HG03025 (cell line): ENCODE measurements around the gene SLC39A11.
"Not testable (repeated sequence)": the region's sequence is repeated elsewhere in the genome, so short reads cannot be mapped to it uniquely, and the experiment has no call there.

Experiments used
- ATAC-seq: cut with Tn5 transposase; IDR thresholded peaks from one replicate; pipeline ENCODE4 v1.9.1; 2021; ENCODE audit warnings: mild to moderate bottlenecking, moderate library complexity; ENCODE audit not compliant: unreplicated experiment, low FRiP score

Gene SLC39A11

DNA sequence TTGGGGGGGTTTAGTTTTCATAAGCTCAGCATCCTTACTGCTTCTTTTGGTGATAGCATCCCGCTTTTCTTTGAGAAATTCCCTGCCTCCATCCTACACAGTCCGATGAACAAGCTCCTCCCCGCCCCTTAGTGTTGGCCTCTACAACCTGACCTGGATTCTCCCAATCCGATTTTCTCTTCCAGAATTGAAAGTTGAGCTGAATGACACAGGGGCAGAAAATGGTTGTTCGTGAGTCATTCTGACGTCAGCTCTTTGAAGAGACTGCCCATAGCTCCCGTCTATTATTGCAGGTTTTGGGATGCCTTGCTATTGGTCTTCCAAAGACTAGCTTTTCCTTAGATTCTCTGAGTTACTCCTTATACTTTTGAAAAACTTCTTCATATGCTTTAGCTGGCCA, 279.7 kb downstream of the SLC39A11 start:
- ATAC-seq, result no peak

DNA sequence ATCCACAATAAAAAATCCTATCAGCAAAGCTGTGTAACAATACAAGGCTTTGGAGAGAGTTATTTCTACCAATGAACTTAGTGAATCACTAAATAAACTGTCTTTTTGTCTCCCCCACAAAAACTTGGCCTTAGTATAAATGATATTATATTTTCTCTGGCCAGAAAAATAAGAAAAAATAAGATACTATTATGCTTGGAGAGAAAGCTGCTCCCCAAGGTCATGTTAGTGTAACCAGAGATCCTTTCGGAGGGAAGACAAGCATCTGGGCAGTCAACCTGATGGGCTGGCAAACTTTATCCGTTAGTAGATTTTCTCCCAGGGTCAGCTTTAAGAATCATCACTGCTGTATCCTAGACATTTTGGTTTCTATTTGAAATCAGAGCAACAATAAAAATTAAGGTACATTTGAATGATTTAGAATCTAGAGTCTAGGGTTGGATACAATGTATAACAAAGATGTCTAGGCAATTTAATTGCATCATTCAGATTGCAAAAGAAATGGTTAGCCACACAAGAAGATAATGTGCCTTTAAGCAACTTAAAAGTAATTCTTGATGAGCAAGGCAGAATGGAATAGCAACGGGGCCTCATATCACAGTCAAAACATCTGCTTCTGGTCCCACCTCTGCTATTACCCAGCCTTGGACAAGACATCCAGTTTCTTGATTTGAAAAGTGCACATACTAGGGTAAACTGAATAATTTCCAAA, 280.4 kb downstream of the SLC39A11 start:
- ATAC-seq, result no peak

DNA sequence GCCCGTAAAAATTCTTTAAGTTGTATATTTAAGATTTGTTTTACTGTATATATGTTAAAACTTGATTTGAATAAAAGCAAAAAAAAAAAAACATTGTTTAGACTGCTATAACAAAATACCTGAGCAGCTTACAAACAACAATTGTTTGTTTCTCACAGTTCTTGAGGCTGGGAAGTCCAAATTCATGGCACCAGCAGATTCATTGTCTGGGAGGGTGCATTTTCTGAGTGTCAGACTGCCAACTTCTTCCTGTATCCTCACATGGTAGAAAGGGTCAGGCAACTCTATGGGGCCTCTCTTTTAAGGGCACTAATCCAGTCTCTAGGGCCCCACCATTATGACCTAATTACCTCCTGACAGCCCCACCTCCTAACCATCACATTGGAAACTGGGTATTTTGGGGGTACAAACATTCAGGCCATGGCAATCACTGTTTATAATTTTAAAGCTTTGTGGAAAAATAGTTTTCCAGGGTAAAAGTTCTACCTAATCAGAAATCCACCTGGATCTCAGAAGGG, 281.4 kb downstream of the SLC39A11 start:
- ATAC-seq, result no peak

DNA sequence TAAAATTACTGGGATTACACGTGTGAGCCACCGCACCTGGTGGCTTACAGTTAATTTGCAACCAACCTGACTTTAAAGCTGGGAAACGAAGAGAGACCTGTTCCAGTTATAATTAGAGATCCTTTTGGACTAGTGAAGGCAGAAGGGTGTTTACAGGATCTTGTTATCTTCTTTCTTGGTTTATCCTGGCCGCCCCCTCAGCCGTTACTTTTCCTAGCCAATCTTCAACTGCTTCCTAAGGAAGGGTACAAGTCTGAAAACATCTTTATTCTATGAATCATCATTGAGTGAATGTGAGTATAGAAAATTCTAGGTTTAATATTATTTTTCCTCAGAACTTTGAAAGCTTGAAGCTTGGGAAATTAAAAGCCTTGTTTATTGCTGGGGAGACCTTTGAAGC, 286.5 kb downstream of the SLC39A11 start:
- ATAC-seq, result no peak

DNA sequence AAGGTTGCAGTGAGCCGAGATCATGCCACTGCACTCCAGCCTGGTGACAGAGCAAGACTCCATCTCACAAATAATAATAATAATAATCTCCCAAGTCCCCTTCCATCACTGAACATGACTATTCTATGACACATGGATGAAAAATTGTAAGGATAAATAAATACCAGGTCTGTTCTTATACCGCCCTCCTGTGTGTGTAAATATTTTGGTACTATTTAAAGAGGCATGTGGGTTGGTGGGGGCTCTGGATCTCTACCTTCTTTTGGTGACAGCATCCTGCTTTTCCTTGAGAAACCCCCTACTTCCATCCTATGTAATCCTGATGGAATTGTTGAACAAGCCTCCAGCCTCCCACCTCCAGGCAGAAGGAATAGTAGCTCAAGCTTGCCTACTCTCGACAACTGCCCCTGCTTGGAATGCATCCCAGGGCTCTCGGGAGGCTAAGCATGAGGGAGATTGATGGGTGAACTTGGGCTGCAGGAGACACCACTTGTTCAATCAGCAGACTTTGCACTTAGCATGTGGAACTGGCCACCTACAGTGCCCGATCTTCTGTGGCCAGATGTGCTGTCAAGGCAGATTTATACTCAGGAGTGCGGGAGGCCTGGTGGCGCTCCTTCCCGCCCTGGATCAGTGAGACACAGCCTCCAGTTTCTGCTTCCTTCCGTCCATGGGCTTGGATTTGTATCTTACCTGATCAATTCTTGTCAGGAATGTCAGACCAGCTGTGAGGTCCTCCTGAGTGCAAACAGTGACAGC, 287.4 kb downstream of the SLC39A11 start:
- ATAC-seq, result no peak

DNA sequence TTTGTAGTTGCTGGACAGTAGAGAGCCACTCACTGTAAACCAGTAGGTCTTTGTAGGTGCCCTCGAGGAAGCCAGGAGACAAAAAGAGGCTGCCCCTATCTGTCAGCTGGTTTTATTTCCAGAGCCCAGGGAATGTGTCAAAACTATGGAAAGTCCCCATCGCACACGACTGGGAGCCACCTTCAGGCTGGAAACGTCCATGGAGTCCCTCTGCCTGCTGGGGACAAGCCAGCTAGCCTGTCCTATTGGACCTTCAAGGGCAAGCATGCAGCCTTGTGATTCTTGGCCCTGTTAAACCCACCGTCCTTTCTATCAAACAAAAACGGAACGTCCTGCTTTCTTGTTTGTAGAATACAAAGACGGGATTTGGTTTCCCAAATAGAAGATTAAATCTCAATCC, 289.8 kb downstream of the SLC39A11 start:
- ATAC-seq, result no peak

DNA sequence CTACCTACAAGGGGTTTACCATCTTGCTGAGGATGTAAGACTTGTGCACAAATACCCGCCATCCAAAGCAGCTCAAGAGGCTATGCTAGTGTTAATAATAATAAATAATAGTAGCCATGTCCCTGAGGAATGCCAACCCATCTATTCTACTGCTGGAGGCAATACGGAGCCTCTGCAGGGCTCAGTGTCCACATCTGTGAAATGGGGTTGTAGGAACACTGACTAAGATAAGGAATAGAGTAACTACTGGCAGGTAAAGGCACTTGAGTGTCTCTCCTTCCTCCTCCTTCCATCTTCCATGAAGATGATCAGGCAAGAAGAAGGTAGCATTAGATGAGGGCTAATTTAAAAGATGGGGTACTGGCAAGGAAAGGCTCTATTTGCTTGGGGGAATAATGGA, 295.3 kb downstream of the SLC39A11 start:
- no peak for ATAC-seq

DNA sequence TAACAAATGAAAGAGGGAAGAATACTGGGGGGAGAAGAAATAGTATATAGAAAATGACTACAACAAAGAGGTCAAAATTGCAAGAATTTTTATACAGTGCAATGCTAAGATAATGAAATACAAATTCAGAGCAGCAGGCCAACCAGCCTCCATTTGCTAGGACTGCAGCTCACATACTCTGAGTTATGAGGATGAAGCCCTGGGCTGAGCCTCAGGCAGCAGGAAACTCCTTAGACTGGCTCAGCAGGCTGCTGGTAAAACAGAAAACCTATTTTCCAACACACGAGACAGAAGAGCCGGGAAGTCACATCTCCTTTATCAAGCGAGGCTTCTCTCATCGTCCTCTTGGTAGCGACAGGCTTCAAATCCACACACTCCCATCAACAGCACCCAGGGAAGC, 296.5 kb downstream of the SLC39A11 start:
- ATAC-seq, result no peak

DNA sequence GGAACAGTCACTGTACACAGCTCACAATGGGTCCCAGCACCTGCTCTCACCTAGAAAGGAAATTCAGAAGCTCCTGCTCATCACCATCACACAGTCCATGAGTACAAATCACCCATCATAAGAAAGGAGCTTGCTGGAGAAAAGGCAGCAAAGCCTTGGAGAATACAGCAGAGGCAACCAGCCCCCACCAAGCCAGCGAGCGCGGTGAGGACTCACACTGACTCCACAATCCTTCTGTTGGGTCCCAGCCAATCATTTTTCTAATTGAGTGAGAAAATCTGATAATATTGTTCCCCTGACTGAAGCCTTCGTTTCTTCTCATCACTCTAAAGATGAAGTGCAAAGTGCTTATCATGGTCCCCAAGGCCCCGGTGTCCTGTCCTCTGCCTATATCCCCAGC, 298.3 kb downstream of the SLC39A11 start:
- no peak for ATAC-seq

DNA sequence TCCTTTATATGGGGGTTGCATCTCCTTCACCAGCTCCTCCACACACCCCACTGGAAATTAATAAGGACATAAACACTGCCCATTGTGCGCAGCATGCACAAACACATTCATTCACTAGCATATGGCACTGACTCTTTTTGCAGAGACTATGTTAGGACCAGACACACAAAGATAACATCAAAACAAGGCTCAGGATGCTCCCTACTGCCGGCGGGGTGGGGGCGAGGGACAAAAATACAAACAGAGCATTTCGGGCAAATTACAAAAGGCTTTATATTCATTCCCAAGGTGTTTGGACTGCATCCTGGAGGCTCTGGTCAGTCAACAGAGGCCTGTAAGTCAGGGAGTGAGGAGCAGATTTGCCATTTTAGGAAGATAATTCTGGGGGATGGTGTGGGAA, 299.7 kb downstream of the SLC39A11 start:
- no peak for ATAC-seq

DNA sequence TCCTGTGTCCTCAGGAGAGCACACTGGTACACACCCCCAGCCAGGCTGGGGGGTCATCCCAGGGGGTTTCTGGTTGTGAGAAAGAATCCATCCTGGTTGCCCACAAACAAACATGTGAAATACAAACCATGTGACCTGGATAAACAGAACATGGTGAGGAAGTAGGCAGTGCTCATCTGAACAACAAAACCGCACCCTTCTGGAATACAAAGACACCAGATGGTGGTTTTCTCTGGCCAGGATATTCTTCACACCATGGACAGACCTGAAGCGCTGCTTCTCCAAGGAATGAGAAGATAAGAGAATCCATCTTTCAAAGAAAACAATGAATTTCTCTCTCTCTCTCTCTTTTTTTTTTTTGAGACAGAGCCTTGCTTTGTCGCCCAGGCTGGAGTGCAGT, 302.3 kb downstream of the SLC39A11 start:
- ATAC-seq, result no peak

DNA sequence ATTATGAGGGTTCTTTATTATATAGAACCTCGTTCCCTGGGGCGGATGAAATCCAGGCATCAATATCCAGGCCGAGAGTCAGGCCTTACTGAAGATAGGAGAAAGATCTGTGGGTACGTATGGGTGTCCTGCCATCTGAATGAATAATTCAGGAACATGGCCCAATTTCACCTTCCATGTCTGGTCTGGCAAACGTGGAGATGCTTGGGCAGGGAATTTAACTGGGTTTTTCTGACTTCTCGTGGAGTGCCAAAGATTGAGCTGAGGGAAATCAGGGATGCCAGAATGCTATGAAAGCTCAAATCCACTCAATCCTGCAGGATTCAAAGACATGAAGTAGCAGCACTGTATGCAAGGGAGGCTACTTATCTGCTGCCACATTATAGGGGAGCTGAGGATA, 302.8 kb downstream of the SLC39A11 start:
- ATAC-seq, result no peak

DNA sequence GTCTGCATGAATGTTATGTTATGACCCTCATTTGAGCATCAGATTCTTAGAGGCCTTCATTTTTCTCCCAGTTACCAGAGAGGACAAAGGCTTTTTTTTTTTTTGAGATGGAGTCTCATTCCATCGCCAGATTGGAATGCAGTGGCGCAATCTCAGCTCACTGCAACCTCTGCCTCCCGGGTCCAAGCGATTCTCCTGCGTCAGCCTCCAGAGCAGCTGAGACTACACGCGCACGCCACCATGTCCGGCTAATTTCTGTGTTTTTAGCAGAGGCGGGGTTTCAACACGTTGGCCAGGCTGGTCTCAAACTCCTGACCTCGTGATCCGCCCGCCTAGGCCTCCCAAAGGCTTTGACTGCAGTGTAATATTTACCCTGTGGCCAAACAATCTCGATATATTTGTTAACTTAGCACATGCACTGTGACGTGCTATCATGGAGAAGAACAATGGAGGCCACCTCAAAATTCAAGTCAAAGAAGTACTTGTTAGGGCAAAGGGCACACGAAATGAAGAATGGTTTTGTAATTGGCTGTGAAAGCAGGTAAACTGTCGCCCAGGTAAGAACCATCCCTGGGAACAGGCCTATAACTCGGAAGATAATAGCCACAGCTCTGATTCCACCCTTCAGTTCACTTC, 303.4 kb downstream of the SLC39A11 start:
- ATAC-seq, result no peak

DNA sequence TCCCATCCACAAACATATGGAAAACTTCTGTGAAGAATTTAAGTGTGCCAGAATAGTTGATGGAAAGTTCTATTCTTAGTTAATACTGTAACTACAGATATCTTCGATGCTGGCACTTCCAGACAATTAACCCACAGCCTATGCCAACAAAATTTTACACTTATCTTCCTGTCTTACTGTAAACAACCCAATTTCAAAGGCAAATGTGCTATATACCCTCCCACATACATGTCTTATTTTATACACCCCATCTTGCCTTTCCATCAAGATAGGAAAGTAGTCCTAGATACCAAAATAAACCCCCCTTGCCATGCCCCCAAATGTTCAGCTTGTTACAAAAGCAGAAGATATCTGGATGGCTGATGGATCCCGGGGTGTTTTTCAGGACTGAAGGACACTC, 306.3 kb downstream of the SLC39A11 start:
- ATAC-seq, result no peak

DNA sequence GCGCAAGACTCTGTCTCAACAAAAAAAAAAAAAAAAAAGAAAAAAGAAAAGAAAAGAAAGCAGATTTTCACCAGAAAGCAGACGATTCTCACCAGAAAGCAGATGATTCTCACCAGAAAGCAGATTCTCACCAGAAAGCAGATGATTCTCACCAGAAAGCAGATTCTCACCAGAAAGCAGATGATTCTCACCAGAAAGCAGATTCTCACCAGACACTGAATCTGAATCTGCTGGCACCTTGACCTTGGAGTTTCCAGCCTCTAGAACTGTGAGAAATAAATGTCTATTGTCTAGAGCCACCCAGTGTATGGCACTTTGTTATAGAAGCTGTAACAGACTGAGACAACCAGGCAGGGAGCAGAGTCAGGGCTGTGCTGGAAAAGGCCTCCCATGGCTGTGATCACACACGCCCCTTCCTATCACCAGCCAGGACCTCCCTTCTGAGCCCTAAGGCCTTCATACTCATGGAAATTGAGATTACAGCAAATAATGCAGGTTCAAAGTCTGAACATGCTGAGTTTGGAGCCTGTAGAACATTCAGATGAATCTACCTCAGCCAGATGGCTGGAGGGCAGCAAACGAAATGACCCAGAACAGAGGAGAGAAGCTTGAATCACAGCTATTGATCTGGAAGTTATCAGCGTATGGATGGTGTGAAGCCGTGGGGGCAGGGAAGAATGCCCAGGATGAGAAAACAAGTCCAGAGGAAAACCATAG, 309.3 kb downstream of the SLC39A11 start:
- ATAC-seq, result no peak

DNA sequence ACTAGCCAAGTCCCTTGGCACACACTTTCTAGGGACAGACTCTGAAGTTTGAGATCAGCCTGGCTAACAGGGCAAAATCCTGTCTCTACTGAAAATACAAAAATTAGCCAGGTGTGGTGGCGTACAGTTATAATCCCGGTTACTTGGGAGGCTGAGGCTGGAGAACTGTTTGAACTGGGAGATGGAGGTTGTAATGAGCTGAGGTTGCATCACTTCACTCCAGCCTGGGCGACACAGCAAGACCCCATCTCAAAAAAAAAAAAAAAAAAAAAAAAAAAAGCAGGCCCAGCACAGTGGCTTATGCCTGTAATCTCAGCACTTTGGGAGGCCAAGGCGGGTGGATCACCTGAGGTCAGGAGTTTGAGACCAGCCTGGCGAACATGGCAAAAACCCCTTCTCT, 310.1 kb downstream of the SLC39A11 start:
- ATAC-seq, result not testable (repeated sequence)

DNA sequence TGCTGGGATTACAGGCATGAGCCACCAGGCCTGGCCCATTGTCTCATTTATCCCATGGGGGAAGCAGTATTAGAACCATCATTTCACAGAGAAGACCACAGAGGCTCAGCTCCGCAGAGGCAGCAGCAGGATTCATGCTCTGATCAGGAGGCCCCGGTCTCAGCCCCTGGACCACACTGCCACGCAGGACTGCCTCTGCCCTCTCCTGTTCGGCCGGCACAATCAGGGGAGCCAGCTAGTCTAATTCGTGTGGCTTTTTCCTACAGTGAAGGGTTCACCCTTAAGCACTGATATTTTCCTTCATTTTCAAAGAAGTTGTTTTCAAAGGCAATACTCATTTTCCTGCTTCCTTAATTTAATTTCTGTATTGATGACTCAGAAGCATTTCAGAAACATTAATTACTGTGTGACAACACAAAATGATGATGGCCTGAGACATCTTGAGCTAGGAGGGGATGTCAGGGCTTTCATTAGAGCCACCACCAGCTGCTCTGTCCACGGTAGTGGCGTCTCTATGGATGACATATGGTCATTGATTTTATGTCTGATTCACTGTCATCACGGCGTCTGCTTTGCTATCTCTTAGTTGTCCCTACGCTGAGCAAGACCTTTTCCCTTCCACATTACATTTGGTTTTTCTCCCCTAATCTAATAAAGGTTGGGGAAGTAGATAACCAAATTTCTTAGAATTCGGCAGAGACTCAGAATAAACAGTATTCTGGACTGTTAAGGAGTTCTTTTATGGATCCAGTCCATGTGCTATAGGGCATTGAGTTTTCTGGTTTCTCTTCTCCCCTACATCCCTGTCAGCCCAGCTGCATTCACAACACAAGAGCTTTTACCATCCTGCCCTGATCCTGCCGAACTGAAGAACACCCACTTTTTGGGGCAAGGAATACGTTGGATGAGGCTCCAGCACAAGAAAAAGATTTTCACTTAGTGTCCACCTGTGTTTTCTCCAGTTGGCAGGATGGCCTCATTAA, 314.0 kb downstream of the SLC39A11 start:
- ATAC-seq, result no peak

DNA sequence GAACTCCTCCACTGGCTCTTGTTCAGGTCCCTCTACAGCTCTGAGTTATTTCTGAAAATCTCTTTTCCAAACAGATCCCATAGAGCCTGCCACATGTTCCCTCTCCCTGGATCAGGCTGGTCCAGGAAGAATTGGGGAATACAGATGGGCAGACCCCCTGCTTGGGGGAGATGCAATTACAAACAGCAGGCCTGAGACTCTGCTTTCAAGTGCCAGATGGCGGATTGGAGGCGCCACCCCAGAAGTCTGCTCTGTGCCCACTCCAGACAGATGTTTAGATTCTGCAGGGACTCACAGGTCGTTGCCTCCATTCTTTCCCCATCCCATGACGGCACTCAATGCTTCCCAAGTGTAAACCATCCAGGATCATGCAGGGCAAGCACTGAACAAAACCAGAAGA, 316.6 kb downstream of the SLC39A11 start:
- ATAC-seq, result no peak

DNA sequence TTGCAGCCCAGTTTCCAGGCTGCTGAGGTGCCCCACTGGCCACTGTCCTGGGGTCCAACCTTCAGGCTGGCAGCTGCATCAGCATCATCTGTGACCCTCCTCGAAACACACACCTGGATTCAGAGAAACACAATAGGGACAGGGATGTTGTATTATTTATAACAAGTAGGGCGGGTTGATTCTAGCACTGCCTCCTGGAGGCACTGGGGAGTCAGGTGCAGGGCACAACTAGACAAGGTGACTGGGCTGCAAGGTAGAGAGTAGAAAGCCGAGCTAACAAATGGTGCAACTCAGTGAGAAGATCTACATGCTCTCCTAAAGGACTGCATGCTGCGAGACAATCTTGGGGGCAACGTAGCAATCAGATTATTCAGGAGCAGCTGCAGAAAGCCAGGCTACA, 317.3 kb downstream of the SLC39A11 start:
- no peak for ATAC-seq

DNA sequence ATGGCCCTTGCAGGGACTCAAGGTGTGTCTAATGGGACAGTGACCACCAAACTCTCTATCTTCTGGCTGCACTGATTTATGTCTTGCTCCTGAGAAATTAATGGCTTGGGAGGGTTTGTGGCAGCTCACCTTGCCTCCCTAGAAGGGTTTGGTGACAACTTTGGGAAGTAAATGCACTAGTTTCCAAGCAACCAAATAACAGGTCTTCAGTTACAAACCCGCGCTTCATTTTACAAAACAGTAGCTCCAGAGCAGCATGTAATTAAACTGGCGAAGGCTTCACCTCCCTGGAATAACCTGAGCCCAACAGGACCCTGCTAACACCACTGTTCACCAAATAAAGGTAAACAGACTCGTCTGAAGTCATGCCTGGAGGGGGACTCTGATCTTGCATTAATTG, 318.3 kb downstream of the SLC39A11 start:
- ATAC-seq, result no peak
